HG03064 (cell line): Measurements from ENCODE around the gene FAM234A.

Experiments used
- ATAC-seq: cut with Tn5 transposase; IDR thresholded peaks from one replicate; pipeline ENCODE4 v1.9.1; 2021; ENCODE audit warnings: low read depth; ENCODE audit not compliant: unreplicated experiment

FAM234A gene

GRCh38 chr16:280552-280951, 45.9 kb downstream of the FAM234A start, which contains the start of gene ARHGDIG:
Gene ARHGDIG, plus strand, starts transcription at chr16:280591. Its CDS starts 90 bp downstream, at chr16:280681.
- ATAC-seq, result no peak

DNA sequence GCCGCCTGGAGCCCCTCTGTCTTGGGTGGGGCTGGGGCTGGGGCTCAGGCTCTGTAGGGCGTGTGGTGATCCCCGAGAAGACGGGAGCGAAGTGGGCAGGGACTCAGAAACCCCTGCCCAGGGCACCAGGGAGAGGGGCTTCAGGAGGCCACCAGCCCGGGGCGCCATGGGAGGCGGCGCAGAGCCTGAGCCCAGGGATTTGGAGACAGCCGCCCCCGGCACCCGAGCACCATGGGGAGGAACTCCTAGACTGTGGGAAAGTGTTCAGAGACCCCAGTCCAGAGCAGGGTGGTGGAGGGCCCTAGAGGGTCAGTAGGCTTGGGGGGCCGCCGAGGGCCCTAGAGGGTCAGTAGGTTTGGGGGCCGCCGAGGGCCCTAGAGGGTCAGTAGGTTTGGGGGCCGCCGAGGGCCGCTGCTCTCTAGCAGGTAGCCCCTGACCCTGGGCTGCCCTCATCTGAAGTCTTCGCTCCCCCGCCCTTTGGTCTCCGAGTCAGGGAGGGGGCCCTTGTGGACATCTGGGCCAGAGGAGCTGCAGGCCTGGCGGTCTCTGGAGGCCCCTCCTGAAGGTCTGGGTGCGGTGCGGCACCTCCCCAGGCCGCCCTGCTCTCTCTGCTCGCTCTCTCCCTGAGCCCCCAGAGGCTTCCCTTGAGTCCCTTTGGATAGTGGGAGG, 46.5 kb downstream of the FAM234A start:
- no peak for ATAC-seq

DNA sequence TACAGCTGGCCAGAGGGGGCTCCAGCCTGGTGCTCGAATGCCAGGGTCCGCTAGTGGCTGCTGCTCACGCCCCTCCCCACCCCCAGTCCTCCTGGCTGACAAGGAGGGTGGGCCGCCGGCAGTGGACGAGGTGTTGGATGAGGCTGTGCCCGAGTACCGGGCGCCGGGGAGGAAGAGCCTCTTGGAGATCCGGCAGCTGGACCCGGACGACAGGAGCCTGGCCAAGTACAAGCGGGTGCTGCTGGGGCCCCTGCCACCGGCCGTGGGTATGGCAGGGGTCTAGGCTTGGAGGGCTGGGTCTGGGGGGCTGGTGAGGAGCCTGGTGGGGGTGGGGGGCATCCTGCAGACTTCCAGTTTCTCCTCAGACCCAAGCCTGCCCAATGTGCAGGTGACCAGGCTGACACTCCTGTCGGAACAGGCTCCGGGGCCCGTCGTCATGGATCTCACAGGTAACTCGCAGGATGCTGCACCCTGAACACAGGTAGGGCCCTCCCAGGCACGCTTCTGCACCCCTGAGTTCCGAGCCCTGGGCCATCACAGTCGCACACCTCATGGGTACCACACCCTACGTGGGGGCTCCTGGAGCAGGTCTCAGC, 47.1 kb downstream of the FAM234A start:
- ATAC-seq, result no peak

DNA sequence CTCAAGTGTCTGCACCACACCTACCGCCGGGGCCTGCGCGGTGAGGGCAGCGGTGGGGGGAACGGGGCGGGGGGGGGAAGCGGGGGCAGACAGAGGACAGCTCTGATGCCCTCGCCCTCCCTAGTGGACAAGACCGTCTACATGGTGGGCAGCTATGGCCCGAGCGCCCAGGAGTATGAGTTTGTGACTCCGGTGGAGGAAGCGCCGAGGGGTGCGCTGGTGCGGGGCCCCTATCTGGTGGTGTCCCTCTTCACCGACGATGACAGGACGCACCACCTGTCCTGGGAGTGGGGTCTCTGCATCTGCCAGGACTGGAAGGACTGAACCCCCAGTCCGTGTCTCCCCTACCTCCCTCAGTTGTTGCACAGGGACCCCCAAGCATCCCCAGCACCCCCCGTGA, 47.9 kb downstream of the FAM234A start:
- no peak for ATAC-seq

- ATAC-seq, result no peak
Measured at GRCh38 chr16:283033-283805, 48.6 kb downstream of the FAM234A start, which contains the start of gene PDIA2. Gene PDIA2, plus strand, starts transcription at chr16:283164. Its CDS starts 6 bp downstream, at chr16:283170.

GRCh38 chr16:284204-285120, 49.8 kb downstream of the FAM234A start:
- ATAC-seq, result no peak

DNA sequence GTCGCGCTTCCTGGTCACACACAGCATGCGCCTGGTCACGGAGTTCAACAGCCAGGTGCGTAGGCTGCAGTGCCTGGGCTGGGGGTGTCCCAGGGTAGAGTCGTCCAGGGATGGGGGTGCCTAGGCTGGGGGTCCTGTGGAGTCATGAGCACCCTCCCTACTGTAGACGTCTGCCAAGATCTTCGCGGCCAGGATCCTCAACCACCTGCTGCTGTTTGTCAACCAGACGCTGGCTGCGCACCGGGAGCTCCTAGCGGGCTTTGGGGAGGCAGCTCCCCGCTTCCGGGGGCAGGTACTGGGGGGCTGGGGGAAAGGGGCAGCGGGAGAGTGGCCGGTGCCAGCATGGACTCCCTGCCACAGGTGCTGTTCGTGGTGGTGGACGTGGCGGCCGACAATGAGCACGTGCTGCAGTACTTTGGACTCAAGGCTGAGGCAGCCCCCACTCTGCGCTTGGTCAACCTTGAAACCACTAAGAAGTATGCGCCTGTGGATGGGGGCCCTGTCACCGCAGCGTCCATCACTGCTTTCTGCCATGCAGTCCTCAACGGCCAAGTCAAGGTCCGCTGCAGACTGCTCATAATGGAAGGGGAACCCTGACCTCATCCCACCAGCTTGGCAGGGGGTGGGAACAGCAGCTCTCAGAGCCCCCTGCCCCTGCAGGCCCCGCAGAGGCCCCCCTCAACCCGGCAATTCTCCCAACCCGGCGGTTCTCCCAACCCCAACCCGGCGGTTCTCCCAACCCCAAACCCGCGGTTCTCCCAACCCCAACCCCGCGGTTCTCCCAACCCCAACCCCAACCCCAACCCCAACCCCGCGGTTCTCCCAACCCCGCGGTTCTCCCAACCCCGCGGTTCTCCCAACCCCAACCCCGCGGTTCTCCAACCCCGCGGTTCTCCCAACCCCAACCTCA, 50.8 kb downstream of the FAM234A start:
- ATAC-seq, result no peak

GRCh38 chr16:286491-287297, 52.1 kb downstream of the FAM234A start:
- ATAC-seq, result no peak

- ATAC-seq, result no peak
Measured at GRCh38 chr16:287298-287811, 52.7 kb downstream of the FAM234A start.

DNA sequence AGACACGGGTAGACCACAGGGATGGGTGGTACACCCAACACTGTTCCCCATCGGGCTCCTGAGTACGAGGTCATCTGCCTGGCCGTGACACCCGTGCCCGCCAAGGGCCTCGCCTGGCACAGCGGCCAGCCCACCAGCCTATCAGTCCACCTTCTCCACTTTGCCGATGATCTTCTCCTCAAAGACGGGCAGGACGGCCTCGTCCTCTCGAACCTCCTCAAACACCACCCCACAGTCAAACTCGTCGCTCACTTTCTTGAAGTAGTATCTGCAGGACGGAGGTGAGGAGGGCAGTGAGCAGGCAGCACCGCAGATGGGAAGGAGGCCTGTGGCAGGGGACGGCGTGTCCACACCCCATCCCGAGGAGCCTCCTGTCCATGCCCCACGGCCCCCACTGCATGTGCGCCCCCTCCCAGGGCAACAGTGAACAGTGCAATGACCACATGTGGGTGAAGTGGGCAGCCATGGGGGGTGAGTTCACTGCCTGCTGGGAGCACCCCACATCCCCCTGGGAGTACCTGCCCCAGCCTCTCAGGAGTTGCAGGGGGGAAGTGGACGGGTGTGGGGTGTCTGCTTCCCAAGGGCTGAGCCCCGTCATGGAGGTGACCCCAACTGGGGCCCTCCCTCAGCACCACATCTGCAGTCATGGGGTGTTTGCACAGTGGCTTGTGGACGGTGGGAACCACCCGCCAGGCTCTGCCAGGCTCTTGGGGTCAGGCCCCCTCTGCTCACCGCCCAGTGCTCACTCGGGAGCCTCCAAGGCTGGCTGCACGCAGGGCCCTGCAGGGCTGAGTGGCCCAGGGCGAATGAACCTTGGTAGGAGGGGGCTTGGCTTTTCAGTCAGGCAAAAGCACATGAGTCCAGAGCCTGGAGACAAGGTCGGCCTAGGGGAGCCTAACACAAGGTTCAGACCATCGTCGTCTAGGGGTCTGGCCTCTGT, 53.6 kb downstream of the FAM234A start:
- ATAC-seq, result no peak

DNA sequence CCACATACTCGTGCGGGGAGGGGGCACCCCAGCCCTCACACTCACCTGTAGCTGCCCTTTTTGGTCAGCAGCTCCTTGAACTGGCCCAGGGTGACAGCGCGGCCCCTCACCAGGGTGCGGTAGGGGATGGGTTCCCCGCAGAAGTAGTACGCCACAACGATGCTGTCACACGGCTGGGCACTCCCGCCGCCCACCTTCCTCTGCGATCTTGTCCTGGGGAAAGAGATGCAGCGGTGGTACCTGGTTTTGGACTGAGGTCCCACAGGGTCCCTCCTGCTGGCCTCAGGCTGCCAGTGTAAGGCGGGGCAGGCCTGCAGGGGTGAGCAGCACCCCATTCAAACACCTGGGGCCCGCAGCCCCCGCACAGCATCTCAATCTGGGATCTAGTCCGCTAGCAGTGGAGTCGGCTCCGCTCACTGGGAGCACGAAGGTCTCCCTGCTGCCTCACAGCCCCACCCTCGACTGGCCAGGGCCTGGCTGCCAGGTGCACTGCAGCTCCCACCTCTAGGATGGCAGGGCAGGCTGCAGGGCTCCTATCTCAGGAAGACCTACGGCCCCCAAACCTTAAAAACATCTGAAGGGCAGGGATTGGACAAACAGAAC, 54.9 kb downstream of the FAM234A start:
- no peak for ATAC-seq

DNA sequence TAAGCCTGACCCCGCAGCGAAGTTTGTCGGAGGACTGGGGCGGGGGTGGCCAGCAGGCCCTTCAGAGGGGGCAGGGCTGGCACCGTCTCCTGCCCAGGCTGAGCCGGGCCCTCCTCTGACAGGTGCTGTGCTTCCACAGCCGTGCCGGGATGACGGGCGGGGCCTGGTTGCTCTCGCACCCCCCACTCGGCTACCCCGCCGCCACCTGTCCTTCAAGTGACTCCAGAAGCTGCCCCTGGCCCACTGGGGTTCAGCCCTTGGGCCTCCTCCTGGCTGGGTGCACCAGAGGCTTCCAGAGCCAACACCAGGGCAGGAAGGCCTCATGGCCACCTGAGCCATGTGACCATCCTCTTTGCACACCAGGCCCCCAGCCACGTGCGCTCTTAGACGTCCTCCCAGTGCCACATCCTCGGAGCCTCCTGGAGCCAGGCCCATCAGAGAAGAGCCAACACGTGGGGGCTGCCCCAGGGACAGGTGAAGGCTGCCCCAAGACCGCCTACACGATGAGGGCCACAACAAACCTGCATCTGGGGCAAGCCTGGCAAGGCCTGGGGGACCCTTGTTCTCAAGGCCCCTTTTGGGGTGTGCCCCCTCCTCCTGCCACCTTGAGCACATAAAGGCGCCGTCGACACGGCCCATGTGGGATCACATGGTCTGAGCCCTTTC, 55.5 kb downstream of the FAM234A start:
- no peak for ATAC-seq

- no peak for ATAC-seq
Measured at GRCh38 chr16:290681-291405, 56.2 kb downstream of the FAM234A start.

GRCh38 chr16:291539-291938, 56.9 kb downstream of the FAM234A start:
- ATAC-seq, result no peak

- ATAC-seq, result no peak
Measured at GRCh38 chr16:293043-293775, 58.6 kb downstream of the FAM234A start.
